ENCODE measurements around the gene ATP6V0A1.

Gene ATP6V0A1

GRCh38 chr17:42458497-42459255 lies at the start of gene ATP6V0A1:
Gene ATP6V0A1, plus strand, starts transcription at chr17:42458878. Its CDS starts 2,017 bp downstream, at chr17:42460895.
- no peak for TF ChIP-seq CTCF (conservative IDR thresholded peaks at IDR 0.05)
- H3K27ac ChIP-seq = peak within 1 kb of the TSS; percentile 86

GRCh38 chr17:42409523-42410318 lies 49.0 kb upstream of the ATP6V0A1 start:
- TF ChIP-seq CTCF (conservative IDR thresholded peaks at IDR 0.05) = no peak
- no peak overlapping the region for H3K27ac ChIP-seq

- no peak for TF ChIP-seq CTCF (conservative IDR thresholded peaks at IDR 0.05)
Measured at GRCh38 chr17:42410319-42410685, 48.4 kb upstream of the ATP6V0A1 start.

GRCh38 chr17:42411361-42411760 lies 47.3 kb upstream of the ATP6V0A1 start:
- no peak for TF ChIP-seq CTCF (conservative IDR thresholded peaks at IDR 0.05)
- no peak overlapping the region for H3K27ac ChIP-seq

More at GRCh38 chr17:42410319-42410685, 48.4 kb upstream of the ATP6V0A1 start:
- no peak overlapping the region for H3K27ac ChIP-seq

- TF ChIP-seq CTCF (conservative IDR thresholded peaks at IDR 0.05) = no peak
Measured at GRCh38 chr17:42411905-42412679, 46.6 kb upstream of the ATP6V0A1 start.

GRCh38 chr17:42413464-42414040 lies 45.1 kb upstream of the ATP6V0A1 start:
- TF ChIP-seq CTCF (conservative IDR thresholded peaks at IDR 0.05) = no peak
- no peak overlapping the region for H3K27ac ChIP-seq

More at GRCh38 chr17:42411905-42412679, 46.6 kb upstream of the ATP6V0A1 start:
- no peak overlapping the region for H3K27ac ChIP-seq

Data from VCaP (cell line).